Neural crest cell (in vitro differentiated cells): ENCODE measurements around the gene PRKG2. TPM values are rescaled to one million over a fixed set of nuclear protein-coding genes. Genes with fewer than 3 reads are reported as not detected.

ENCODE experiments used
- DNase-seq: peaks from one replicate; pipeline ENCODE4 v3.0.0; 2021; ENCODE audit warnings: low read depth, mixed read lengths, low spot score
- H3K27ac Mint-ChIP-seq: one replicate; pipeline ENCODE4 v1.8.0; 2021; ENCODE audit warnings: mild to moderate bottlenecking, mixed read lengths; ENCODE audit not compliant: unreplicated experiment
- H3K27me3 Mint-ChIP-seq: 2 replicates; pipeline ENCODE4 v1.8.0; 2021; ENCODE audit warnings: low read depth, mild to moderate bottlenecking, mixed read lengths
- H3K36me3 Mint-ChIP-seq: 2 replicates; pipeline ENCODE4 v1.8.0; 2021; ENCODE audit warnings: low read depth, mild to moderate bottlenecking, mixed read lengths
- H3K4me1 Mint-ChIP-seq: 2 replicates; pipeline ENCODE4 v1.8.0; 2021; ENCODE audit warnings: mixed read lengths
- H3K4me3 Mint-ChIP-seq: one replicate; pipeline ENCODE4 v1.8.0; 2021; ENCODE audit warnings: mild to moderate bottlenecking, mixed read lengths
- H3K9me3 Mint-ChIP-seq: 2 replicates; pipeline ENCODE4 v1.8.0; 2021; ENCODE audit warnings: mixed read lengths
- CTCF ChIP-seq: fragments of 200-600 bp; sonication (generic); conservative IDR thresholded peaks from 2 replicates; pipeline ENCODE4 v1.5.0; 2021; ENCODE audit warnings: antibody characterized with exemption, mild to moderate bottlenecking
- total RNA-seq: library from RNA; stranded (reverse); gene quantifications from 2 replicates; pipeline ENCODE4 v1.2.1, GENCODE V29; 2021

The PRKG2 gene
- total RNA-seq, 1 donor from 2014 or later, result 0.77 TPM

GRCh38 chr4:81152839-81153713, 61.9 kb downstream of the PRKG2 start:
- H3K4me1 Mint-ChIP-seq, result peaks cover 4% of the 10 kb centered on the region
- DNase-seq, result no peak
- H3K27me3 Mint-ChIP-seq, result no peaks in the 10 kb centered on the region
- peak overlapping the region; percentile 93 for H3K4me3 Mint-ChIP-seq
- peaks cover 3% of the 10 kb centered on the region for H3K36me3 Mint-ChIP-seq
- H3K27ac Mint-ChIP-seq, result peak overlapping the region; percentile 97
- no peak for TF ChIP-seq CTCF
- no peaks in the 10 kb centered on the region for H3K9me3 Mint-ChIP-seq

GRCh38 chr4:81149976-81150375, 65.0 kb downstream of the PRKG2 start:
- H3K9me3 Mint-ChIP-seq, result no peaks in the 10 kb centered on the region
- H3K27me3 Mint-ChIP-seq, result no peaks in the 10 kb centered on the region
- DNase-seq, result no peak
- peaks cover 4% of the 10 kb centered on the region for H3K4me1 Mint-ChIP-seq
- no peak for TF ChIP-seq CTCF
- no peak overlapping the region for H3K27ac Mint-ChIP-seq
- H3K36me3 Mint-ChIP-seq, result peaks cover 3% of the 10 kb centered on the region
- H3K4me3 Mint-ChIP-seq, result no peak overlapping the region

- no peak for TF ChIP-seq CTCF
- Mint-ChIP-seq H3K4me3 (no peak overlapping the region), H3K9me3 (no peaks in the 10 kb centered on the region), H3K27me3 (no peaks in the 10 kb centered on the region), H3K27ac (no peak overlapping the region), H3K4me1 (peaks cover 2% of the 10 kb centered on the region), H3K36me3 (no peaks in the 10 kb centered on the region)
- no peak for DNase-seq
These were observed 66.4 kb downstream of the PRKG2 start for GRCh38 chr4:81148576-81148975.

- no peak for TF ChIP-seq CTCF
These were observed 68.6 kb downstream of the PRKG2 start for GRCh38 chr4:81146466-81146865.

GRCh38 chr4:81143183-81143582, 71.8 kb downstream of the PRKG2 start:
- H3K4me1 Mint-ChIP-seq, result no peaks in the 10 kb centered on the region
- no peaks in the 10 kb centered on the region for H3K9me3 Mint-ChIP-seq
- no peak for DNase-seq
- H3K4me3 Mint-ChIP-seq, result no peak overlapping the region
- no peak for TF ChIP-seq CTCF
- H3K27ac Mint-ChIP-seq, result no peak overlapping the region
- no peaks in the 10 kb centered on the region for H3K36me3 Mint-ChIP-seq
- H3K27me3 Mint-ChIP-seq, result no peaks in the 10 kb centered on the region

More at GRCh38 chr4:81146466-81146865, 68.6 kb downstream of the PRKG2 start:
- Mint-ChIP-seq H3K9me3 (no peaks in the 10 kb centered on the region), H3K27ac (no peak overlapping the region), H3K36me3 (no peaks in the 10 kb centered on the region), H3K4me1 (no peaks in the 10 kb centered on the region), H3K27me3 (no peaks in the 10 kb centered on the region), H3K4me3 (no peak overlapping the region)
- no peak for DNase-seq
